Measurements from ENCODE around the gene VPS54.

The VPS54 gene

DNA sequence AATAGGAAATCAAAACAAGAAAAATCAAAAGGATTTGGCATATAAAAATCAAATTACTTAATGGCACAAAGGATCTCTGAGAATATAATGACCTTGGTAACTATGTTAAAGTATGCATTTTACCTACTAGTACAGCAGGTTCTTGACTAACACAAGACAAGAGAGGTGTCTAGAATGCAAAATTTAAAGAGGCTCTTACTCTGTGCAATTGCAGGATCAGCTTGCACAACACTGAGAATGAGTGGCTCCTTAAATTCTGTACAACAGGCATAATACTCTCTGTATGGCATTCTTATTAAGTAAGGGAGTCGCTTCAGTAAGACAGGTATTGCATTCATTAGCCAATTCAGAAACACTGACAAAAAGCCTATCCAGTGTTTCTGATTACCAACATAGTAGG lies 104.9 kb downstream of the VPS54 start:
- no peak for DNase-seq

DNA sequence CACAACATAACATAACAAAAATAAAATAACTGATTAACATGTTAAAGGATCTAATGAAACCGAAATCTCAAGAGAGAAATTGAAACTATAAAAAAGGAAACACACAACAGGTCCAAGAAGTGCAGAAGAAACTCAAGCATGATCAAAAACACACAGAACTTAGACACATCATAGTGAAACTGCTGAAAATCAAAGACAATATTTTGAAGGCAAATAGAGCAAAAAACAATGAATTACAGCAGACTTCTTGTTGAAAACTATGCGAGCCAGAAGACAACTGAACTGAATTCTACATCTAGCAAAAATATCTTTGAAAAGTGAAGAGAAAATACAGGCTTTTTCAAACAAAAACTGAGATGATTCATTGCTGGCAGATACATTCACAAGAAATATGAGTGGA lies 116.2 kb downstream of the VPS54 start:
- DNase-seq = no peak

DNA sequence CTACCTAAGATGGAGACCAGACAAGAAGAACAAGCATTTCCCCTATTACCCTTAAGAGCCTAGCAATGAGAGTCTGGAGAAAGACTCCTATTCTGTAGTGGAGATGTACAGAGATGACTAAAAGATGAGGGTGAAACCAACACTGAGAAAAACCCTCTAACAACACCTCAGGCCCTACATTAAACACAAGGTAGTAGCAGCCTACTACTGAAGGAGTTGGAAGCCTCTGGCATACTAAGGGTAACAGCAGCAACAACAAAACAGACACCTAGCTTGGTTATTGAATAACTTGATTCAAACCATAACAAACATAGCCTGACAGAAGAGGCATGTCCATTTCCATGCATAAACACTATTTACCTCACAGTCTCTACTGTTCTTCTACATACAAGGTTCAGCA lies 117.1 kb downstream of the VPS54 start:
- DNase-seq = no peak

DNA sequence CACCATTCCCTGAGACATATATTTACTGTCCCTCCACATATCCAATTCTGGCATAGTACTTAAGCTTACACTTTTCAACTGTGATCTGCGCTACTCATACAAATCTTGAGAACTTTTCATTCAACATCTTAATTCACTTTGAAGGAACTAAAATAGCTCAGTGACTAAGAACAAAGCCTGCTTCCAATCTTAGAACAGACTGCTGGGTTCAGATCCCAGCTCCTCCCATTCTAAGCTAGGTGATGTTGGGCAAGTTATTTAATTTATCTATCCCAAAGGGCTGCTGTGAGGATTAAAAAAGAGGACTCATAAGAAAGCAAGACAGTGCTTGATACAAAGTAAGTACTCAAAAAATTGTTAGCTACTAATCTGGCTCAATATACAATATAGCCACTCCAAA lies 119.6 kb downstream of the VPS54 start:
- no peak for DNase-seq

DNA sequence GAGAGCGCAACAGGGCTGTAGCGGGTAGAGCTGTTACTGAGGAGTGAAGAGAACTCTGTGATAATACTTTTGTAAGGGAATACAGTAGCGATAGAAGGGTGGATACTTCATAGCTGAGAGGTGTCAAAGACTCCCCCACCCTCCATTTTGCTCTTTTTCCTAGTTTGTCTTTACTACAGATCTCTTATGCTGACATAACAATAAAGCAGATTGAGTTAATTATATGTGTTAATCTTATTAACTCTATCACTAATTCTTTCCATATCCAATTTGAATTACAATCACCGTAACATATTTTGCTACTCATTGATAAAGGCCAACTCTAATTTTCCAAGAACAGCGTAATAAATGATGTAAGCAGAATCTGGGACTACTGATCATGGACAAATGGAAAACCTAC lies 120.4 kb downstream of the VPS54 start:
- no peak for DNase-seq

DNA sequence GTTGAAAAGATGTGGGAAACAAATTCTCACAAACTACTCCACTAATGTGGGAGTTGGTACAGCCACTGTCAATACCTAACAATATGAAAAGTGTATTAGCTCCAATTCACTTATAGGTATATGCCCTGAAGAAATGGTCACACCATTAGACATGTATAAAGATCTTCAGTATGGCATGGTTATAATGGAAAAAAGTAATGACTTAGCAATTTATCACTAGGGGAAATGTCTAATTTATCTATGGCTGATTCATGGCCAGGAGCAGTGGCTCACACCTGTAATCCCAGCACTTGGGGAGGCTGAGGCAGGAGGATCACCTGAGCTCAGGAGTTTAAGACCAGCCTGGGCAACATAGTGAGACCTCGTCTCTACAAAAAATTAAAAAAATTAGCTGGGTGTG lies 125.1 kb downstream of the VPS54 start:
- DNase-seq = no peak

DNA sequence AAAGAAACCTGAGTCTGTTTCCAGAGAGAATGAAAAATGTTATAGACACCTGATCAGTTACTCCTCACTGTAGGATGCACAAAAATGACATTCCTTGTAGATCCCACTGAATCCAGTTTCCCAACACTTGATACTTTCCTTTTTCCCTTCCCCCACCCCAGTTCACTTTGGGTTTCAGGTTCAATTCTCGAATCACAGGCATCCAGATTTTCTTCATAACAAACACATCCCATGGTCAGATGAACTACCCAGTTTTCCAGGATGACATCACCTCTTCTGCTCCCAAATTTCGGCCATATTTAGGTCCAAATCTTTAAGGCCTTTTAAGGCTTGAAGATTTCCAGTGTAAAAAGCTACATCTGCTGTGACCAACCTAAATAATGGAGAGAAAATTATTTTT lies 126.1 kb downstream of the VPS54 start:
- DNase-seq = no peak

DNA sequence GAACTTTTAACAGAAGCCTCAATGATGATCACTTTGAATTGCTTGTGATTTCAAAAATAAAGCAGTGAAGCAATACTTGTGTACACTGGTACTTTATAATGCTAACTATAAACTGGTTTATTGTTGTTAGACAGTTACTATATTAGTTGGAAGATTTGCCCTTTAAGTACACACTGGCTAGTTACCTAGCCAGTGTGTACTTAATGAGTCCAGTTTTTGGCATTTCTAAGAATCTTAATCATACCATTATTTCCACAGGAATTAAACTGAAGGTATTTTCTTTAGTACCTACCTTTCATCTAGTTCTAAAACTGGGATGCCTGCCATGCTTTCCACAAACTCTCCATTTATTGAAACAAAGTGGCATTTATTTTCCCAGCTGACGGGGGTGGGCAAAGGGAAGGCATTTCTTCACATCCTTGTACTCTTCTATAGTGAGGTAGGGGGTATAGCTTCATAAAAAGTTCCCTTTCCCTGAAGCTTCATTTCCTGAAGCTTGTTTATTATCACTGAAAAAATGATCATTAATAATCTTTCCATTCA lies 127.7 kb downstream of the VPS54 start:
- DNase-seq = no peak

DNA sequence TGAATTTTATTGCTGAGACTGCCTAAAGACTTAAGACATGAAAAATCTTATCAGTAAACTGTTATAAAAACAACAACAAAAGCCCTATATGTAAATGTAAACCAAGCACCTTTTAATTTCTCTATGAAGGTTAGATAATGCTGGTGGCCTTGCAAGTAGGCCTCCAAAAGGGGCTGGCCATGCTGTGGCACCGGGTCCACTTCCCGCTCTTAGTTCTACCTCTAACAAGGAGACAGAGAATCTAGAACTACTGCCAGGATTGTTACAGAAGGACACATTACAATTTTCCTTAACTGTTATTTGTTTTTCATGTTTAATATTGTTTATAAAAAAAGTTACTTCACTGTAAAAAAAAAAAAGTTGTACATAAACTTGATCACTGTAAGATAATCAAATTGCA lies 128.6 kb downstream of the VPS54 start:
- DNase-seq = no peak

DNA sequence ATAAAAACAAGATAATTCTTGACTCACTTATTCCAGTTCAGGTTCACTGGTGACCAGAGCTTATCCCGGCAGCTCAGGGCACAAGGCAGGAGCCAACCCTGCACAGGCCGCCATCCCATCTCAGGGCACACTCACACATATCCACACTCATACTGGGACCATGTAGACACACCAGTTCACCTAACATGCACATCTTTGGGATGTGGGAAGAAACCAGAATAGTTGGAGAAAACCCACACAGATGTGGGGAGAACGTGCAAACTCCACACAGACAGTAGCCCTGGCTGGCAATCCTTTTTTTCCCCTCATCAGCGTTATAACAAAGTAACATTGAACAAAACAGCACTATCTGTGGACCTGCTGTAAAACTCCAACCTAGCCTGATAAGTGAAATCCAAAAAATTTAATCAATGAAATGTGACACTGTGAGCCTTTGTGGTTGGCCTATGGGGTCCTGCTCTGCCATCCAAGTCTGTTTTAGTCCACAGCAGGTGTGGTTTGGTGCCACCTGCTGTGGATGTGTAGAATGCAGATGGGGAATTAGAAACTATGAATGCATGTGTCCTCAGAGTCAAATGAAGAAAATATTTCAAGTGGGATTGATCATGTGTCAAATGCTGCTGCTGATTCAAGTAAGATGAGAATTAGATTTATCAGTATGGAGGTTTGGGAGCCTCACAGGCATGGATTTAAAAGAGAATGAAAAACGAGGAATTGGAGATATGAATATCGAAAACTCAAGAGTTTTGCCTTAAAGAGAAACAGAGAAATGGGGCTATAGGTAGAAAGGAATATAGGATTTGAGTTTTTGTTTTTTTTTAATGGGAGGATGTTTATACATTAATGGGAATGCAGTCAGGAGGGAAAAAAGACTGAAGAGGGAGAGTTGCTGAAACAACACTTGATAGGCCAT lies 130.5 kb downstream of the VPS54 start:
- peak; percentile 20 for DNase-seq

DNA sequence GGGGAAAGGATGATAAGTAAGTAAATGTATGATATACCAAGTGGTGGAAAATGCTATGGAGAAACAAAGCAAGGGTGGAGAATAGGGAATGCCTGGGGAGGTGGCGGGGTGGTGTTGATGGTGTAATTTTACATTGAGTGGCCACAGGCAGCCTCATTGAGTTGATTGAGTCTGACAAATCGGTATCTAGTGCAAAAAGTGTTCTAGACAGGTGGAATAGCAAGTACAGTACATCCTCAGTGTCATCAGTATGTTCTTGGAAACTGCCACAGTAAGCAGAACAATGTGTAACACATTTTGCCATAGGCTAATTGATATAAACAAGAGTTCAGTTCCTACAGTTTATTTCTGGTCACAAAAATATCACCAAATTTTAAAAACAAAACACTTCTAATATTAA lies 131.2 kb downstream of the VPS54 start:
- no peak for DNase-seq

DNA sequence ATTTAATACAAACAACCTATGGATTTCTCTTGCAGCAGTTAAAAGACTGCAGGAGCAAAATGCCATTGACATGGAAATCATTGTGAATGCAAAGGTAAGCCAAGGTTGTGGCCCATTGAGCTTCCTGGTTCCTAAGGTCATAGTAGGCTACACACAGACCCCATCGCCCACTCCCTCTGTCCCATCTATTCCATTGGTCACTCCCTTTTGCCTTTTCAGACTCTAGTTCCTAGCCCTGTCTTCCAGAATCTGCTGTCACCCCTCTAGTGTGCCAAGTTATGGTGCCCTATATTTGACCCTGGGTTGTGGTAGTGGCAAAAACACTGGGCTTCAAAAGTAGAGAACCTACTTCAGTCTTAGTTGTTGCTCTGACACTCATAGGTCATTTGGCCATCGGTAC lies 132.8 kb downstream of the VPS54 start:
- DNase-seq = no peak

DNA sequence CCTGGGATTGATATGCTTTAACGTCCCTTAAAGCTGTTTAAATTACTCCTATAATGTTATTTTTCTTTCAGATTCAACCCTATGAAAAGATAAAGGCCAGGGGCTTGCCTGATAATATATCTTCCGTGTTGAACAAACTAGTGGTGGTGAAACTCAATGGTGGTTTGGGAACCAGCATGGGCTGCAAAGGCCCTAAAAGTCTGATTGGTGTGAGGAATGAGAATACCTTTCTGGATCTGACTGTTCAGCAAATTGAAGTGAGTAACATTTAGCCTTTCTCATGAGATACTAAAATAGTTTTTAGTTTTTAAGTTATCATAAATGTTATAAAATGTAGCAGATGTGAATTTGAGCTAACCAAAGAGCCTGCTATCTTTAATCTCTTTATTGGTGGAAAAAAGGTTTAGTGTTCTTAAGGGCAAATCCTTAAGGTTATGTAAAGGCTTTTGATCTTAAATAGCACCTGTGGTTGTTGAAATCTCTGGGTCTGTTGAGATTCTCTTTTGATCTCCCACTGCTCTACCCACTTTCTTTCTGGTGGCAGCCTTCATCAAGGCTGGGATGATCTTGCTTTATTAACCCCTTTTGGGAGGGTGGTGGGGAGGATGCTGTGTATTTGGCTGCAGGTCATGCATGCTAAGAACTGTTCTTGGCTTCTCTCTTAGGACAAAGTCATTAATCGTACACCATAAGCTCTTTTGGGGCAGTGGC lies 136.7 kb downstream of the VPS54 start:
- DNase-seq = no peak

DNA sequence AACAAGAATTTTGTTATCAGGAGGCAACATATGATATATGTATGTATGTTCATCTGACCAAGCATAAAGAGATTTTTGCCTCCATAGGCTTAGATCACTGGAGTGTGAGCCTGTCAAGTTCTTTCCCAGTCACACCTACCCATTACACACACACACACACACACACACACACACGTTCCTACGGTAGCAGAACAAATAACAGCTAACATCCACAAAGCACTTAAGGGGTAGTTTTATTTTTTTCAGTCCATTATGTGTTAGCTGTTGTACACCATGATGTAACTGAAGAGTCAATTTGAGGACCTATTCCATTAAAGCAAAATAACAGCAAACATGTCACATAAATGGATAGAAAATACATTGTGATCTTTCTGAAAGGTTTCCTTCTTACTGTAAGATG lies 138.0 kb downstream of the VPS54 start:
- DNase-seq = no peak

DNA sequence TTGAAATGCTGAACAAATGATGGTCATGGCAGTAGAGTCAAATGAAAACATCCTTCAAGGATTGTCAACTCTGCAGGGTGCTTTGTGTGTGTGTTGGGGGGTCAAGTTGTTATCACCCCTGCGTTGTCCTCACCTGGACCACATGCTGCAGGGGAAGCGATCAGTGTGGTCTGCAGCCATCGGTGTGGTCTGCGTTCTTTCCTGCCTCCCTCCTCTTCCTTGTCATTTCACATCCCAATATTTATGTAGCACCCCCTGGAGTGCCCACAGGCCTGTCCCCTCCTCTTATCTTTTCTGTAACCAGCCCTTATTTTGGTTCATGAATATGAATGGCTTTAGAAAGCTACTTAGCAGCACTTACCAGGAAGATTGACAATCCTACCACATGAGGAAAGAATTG lies 138.6 kb downstream of the VPS54 start:
- DNase-seq = no peak

DNA sequence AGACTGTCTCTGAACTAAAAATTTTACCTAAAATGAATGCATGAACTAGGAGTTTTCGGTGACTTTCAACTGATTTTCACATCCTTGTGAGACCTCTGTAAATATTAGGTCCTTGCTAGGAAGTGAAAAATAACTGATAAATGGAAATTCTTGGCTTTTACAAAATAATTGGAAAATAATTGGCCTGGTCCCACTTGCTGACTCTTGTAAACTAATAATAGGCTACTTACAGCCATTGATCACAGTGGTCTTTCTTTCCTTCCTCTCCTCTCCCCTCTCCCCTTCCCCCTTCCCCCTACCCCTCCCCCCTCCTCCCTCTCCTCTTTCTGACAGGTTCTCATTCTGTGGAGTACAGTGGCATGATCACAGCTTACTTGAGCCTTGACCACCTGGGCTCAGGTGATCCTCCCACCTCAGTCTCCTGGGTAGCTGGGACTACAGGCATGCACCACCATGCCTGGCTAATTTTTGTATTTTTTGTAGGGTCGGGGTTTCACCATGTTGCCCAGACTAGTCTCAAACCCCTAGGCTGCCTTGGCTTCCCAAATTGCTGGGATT lies 139.3 kb downstream of the VPS54 start:
- no peak for DNase-seq

DNA sequence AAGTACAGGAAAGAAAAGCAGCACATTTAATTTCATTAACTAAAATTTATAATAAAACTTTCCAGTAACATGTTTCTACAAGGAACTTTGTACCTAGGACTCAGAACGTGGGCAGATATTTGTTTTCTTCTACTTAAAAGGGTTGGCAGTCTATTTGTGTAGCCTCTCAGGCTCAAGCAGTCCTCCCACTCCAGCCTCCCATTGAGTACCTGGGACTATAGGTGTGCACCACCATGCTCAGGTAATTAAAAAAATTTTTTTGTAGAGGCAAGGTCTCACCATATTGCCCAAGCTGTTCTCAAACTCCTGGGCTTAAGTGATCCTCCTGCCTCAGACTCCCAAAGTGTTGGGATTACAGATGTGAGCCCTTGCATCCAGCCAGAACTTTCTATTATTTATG lies 140.7 kb downstream of the VPS54 start:
- no peak for DNase-seq

DNA sequence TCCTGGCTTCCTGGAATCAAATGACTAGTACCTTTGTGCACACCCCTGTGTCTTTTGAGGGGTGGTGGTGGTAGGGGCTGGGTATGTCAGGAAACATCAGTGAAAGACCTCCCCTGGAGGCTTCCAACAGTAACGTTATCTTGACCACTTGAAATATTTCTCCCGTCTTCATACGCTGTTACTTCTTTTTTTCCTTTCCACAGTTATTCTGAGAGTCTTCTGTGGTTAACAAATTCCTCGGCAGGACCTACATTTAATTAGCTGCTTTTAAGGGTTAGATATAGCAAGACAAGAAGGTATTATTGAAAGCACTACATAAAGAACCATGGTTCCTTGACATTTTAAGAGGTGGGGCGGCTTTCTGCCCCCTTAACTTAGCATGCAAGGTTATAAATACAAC lies 142.9 kb downstream of the VPS54 start:
- DNase-seq = no peak

DNA sequence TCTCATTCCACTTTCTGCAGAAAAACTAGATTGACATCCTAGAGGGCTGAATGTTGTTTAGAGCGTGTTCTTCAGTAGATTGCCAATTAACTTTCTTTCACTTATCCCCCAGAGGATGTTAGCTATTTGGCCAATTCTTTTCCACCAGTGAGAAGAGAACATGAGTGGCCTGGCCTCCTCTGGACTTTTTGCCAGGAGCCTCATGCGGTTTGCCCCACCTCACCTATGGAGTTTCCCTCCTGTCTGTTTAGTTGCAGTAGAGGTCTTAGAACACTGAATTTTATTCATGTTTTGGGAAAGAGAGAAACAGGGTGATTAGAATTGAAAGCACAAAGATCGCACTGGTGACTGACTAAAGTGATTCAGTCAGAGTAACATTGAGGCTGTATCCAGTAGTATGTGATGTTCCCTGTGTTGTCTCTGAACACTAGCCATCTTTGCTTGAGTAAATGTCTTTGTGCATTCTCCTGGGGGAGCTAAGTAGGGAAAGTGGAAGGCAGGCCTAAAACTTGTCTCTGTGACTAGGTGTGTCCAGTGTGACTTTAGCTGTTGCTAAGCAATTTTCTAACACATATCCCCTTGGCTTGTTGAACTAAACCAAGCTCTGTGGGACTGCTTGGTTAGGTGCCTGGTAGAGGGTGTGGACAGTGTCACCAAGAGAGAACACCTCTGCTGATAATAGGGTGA lies 143.5 kb downstream of the VPS54 start:
- DNase-seq = no peak

DNA sequence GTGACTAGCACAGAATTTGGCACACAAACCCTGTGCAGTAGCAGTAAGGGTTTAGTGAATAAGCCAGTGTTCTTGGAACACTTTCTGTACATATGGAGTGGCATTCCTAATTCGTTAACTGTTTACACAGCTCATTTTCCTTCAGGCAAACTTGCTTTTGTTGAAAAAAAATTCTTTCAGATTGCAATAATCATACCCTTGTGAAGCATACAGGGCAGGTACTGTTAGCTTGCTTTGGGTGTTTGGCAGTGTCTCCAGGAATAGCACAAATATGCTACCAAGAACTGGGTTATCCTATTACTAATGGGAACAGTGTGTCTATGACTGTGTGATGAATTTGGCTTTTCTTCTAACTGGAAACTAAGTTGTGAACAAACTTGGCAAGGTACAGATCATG lies 144.1 kb downstream of the VPS54 start:
- DNase-seq = no peak

DNA sequence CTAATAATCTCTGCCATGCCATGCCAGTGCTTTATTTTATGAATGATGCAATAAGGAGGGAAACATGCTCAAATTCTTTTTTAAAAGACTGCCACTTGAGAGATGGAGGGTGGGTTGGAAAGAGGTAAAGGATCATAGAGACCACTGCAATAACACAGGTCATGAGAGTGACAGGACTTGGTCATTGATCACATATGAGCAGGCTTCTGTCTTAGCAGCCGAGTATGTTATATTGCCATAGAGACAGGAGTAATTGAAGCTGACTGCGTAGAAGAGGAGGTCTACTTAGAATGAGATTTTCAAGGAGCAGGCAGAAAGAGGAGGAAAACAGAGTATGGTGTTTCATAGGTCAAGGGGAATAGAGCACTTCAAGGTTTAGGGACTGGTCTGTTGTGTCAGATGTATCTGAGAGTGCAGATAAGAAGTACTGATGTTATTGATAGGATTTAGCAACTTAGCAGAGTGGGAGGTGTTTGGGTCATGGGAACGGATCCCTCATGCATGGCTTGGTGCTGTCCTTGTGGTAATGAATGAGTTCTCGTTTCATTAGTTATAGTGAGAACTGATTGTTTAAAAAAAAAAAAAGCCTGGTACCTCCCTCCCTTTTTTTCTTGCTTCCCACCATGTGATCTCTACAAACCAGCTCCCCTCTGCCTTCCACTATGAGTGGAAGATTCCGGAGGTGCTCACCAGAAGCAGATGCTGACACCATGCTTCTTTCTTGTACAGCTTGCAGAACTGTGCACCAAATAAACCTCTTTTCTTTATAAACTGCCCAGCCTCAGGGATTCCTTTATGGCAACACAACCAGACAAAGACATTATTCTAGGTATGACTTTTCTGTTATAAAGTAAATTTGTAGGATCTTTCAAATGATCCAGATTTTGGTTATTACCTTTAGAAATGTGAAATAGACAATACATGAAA lies 144.8 kb downstream of the VPS54 start:
- DNase-seq = no peak

Measured in right kidney (tissue), 1 donor.